Pancreas (tissue), 10 donors: ENCODE data around the gene UBFD1. TPM values are rescaled to one million over a fixed set of nuclear protein-coding genes. Genes with fewer than 3 reads are reported as not detected.
"Not testable (repeated sequence)": the region's sequence is repeated elsewhere in the genome, so short reads cannot be mapped to it uniquely, and the experiment has no call there.

Source experiments
- ATAC-seq, 4 donors: fragments of 200-7000 bp; cut with Tn5 transposase; one replicate each; pipeline versions ENCODE4 v1.8.0 to v1.9.1; 2020; ENCODE audit warnings: mild to moderate bottlenecking in 4 of 4, moderate library complexity in 4 of 4
- DNase-seq, 6 donors: peaks; one replicate each; pipeline ENCODE4 v3.0.0-alpha.2; 2020
- FAIRE-seq: peaks from 2 replicates; lab custom pipeline; 2012; peaks lifted over from hg19 to GRCh38; lab: Jason Lieb, UNC
- H3K27ac ChIP-seq, 4 donors: fragments of 200-600 bp; sonication (generic); 1 replicate in 3 of 4; 2 replicates in 1 of 4; pipeline versions ENCODE4 v1.5.0 to v1.8.0; 2020
- H3K27me3 ChIP-seq, 4 donors: fragments of 200-600 bp; one replicate each; pipeline ENCODE4 v1.8.0; 2021
- H3K36me3 ChIP-seq, 3 donors: fragments of 200-600 bp; sonication (generic) in 1 of 3; one replicate each; pipeline versions ENCODE4 v1.5.0 to v1.8.0; 2020 to 2021
- H3K4me1 ChIP-seq, 3 donors: fragments of 200-600 bp; one replicate each; pipeline ENCODE4 v1.8.0; 2021
- H3K4me3 ChIP-seq, 4 donors: fragments of 200-600 bp; sonication (generic) in 2 of 4; one replicate each; pipeline versions ENCODE4 v1.5.0 to v1.8.0; 2020 to 2021
- H3K9me3 ChIP-seq, 4 donors: fragments of 200-600 bp; one replicate each; pipeline ENCODE4 v1.8.0; 2021
- WGBS, 2 donors: extraction: QIAGEN DNeasy Blood & Tissue Kit; methylation state at CpG; one replicate each; pipeline ENCODE4 v1.1.7; 2013; 5-methylcytosine and 5-hydroxymethylcytosine counted together
- intact Hi-C, 3 donors: fragments of 100-400 bp; cut with DNase I; formaldehyde crosslinking; loops; one replicate each; pipeline versions ENCODE4 v1.11.1 to v1.14.2; 2022
- polyA plus RNA-seq, 2 donors: library from polyadenylated mRNA; stranded (reverse); fragments of 200-250 nt; gene quantifications; one replicate each; pipeline ENCODE4 v1.2.3, GENCODE V29; 2013
- total RNA-seq, 6 donors: library from RNA; stranded (reverse); fragmentation: NEBNext Ultra II Directional in 4 of 6; extraction: Animal tissue kit (Norgen Biotek cat#: 25700) in 4 of 6; gene quantifications; one replicate each; pipeline versions ENCODE4 v1.2.1 to v1.2.4, GENCODE V29; 2021 to 2023
- TF ChIP-seq, protein P1 (sequence below), 4 donors: fragments of 200-600 bp; sonication (generic) in 3 of 4; IDR thresholded peaks; one replicate each; pipeline versions ENCODE4 v1.5.0 to v1.8.0; 2021; ENCODE audit warnings: antibody characterized with exemption in 4 of 4
- donor health status: healthy with polysubstance abuse.
- donor health status: DM: no; HTN: no; CAD: no; lungs with moderate emphysema.
- donor health status: DM: no; HTN: no; CAD: no.
- donor health status: control.
- donor health status: control.
- donor health status: Bipolar disorder and iron deficiency.
- donor health status: DM: yes; HTN: yes; CAD: no.
- donor health status: DM: no; HTN: no; CAD: no.
- donor health status: DM: no; HTN: no; CAD: no.
- donor health status: DM: yes; HTN: yes; CAD: no.

Gene UBFD1
- total and polyA plus RNA-seq, 8 donors, result 5.9 to 38.2 (median 17.6) TPM

DNA sequence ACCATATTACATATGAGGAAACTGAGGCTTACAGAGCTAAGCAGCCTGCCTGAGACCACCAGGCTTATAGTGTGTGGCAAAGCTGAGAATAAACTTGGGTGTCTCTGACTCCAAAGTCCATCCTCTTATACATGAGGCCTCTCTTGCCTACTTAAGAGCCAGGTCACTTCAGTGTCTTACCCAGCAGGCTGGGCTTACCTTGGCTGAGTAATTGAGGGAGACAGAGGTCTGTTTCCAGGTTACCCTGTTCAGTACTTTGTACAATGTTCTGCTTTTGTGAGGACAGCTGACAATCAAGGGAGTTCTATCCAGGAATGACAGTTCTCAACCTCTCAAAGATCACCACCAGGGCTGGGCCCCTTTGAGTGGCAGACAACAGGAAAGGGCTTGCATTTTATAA is 24.2 kb downstream of the UBFD1 start:
- Histone ChIP-seq H3K4me3 (no peak overlapping the region), H3K27me3 (no peaks in the 10 kb centered on the region), H3K4me1 (no peaks in the 10 kb centered on the region), H3K9me3 (no peaks in the 10 kb centered on the region), H3K36me3 (peaks cover 0 to 45% (median 7%) of the 10 kb centered on the region in 3 donors), H3K27ac (no peak overlapping the region)
- TF ChIP-seq, protein P1, sequence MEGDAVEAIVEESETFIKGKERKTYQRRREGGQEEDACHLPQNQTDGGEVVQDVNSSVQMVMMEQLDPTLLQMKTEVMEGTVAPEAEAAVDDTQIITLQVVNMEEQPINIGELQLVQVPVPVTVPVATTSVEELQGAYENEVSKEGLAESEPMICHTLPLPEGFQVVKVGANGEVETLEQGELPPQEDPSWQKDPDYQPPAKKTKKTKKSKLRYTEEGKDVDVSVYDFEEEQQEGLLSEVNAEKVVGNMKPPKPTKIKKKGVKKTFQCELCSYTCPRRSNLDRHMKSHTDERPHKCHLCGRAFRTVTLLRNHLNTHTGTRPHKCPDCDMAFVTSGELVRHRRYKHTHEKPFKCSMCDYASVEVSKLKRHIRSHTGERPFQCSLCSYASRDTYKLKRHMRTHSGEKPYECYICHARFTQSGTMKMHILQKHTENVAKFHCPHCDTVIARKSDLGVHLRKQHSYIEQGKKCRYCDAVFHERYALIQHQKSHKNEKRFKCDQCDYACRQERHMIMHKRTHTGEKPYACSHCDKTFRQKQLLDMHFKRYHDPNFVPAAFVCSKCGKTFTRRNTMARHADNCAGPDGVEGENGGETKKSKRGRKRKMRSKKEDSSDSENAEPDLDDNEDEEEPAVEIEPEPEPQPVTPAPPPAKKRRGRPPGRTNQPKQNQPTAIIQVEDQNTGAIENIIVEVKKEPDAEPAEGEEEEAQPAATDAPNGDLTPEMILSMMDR (IDR thresholded peaks at IDR 0.05), result no peak
- intact Hi-C loops, result no loop called here
- DNase-seq (no peak), FAIRE-seq (no peak), ATAC-seq (no peak)

DNA sequence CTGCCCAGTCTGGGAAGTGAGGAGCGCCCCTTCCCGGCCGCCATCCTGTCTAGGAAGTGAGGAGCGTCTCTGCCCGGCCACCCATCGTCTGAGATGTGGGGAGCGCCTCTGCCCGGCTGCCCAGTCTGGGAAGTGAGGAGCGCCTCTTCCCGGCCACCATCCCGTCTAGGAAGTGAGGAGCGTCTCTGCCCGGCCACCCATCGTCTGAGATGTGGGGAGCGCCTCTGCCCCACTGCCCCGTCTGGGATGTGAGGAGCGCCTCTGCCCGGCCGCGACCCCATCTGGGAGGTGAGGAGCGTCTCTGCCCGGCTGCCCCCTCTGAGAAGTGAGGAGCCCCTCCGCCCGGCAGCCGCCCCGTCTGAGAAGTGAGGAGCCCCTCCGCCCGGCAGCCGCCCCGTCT is 25.7 kb downstream of the UBFD1 start:
- FAIRE-seq, ATAC-seq, intact Hi-C loops, H3K27me3 ChIP-seq, H3K9me3 ChIP-seq, H3K4me3 ChIP-seq, H3K27ac ChIP-seq, DNase-seq, H3K4me1 ChIP-seq: not testable (repeated sequence)
- peaks cover 0 to 49% (median 9%) of the 10 kb centered on the region in 3 donors for H3K36me3 ChIP-seq
- 96% methylated on average over 5 to 30 of the region's 30 CpGs for WGBS, 2 donors

DNA sequence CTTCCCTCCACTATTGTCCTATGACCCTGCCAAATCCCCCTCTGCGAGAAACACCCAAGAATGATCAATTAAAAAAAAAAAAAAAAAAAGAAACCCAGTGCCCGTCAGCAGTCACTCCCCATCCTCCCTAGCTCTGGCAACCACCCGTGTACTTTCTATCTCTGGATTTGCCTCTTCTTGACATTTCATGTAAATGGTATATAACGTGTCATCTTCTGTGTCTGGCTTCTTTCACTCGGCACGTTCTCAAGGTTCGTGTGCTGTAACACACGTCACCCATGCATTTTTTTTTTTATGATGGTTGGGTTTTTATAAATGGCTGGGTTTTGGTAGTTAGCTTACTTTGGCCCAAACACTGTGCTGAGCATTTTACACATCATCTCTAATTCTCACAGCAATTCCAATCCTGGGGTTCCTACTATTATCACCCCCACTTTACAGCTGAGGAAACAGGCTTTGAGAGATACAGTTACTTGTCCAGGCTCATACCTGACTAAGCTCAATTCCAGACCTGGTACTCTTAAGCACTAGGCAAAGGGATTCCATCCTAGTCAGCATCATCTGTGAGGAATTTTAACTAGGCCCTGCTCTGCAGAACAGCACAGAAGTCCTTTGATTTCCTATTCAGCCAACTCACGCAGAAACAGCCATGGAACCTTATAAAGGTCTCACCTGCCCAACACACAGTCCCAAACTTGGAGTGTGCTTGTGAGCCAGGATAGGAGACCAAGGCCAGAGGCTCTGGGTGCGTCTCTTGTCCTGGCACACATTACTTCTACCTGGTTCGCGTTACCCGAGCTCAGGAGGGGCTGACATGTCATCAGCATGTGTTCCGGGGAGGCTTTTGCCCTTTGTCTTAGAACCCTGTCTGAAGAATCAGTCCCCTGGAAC is 26.9 kb downstream of the UBFD1 start:
- DNase-seq (no peak), ATAC-seq (no peak), FAIRE-seq (no peak)
- intact Hi-C loops, result no loop called here
- Histone ChIP-seq H3K36me3 (peaks cover 0 to 52% (median 9%) of the 10 kb centered on the region in 3 donors), H3K27me3 (no peaks in the 10 kb centered on the region), H3K4me3 (no peak overlapping the region), H3K9me3 (no peaks in the 10 kb centered on the region), H3K4me1 (no peaks in the 10 kb centered on the region), H3K27ac (no peak overlapping the region)
- TF ChIP-seq, protein P1 (IDR thresholded peaks at IDR 0.05), result no peak
- WGBS, 2 donors, result 89 to 93% methylated on average over 13 of the region's 14 CpGs

DNA sequence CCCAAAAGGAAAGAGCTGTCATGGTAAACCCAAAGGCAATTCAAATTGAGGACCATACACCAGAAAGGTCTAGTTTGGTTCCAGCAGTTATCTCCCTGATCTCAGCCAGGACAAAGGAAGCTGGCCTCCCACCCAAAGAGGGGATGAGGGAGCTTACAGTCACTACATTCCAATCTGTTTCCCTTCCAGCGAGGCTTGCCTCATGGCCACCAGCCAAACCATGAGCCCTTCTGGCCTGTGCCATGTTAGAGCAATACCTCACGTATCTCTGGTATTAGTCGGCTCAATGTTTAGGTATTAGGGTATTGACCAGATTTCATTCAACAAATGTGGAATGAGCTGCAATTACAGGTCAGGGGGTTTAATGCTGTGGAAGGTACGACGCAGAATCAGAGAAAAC is 30.2 kb downstream of the UBFD1 start:
- Histone ChIP-seq H3K9me3 (no peaks in the 10 kb centered on the region), H3K4me1 (no peaks in the 10 kb centered on the region), H3K27ac (no peak overlapping the region), H3K4me3 (no peak overlapping the region), H3K27me3 (no peaks in the 10 kb centered on the region), H3K36me3 (peaks cover 5 to 50% (median 9%) of the 10 kb centered on the region in 3 donors)
- intact Hi-C loops, result no loop called here
- WGBS, 2 donors, result 87 to 92% methylated on average over 5 of the region's 5 CpGs
- DNase-seq (no peak), ATAC-seq (no peak), FAIRE-seq (no peak)
- TF ChIP-seq, protein P1 (IDR thresholded peaks at IDR 0.05), result no peak

DNA sequence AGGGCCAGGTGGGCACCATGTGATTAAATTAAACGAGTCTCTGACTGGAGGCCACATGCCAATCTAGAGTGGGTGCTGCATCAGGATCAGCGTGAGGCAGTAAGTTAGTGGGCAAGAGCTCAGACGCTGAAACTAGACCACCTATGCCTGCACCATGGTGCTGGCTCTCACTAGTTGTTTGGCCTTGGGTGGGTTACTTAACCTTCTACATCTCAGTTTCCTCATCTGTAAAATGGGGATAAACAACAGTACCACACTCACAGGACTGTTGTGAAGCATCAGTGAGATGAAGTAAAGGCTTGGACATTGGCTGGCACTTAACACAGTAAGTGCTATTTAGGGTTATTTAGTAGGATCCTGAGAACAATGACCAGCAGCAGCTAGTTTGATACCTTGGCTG is 32.7 kb downstream of the UBFD1 start:
- no peak overlapping the region for H3K27ac ChIP-seq
- WGBS, 2 donors, result 96 to 97% methylated on average over 3 of the region's 3 CpGs
- H3K9me3 ChIP-seq, result no peaks in the 10 kb centered on the region
- ATAC-seq (no peak), DNase-seq (no peak), FAIRE-seq (no peak)
- peaks cover 5 to 10% (median 6%) of the 10 kb centered on the region in 3 donors for H3K4me1 ChIP-seq
- H3K36me3 ChIP-seq, result peaks cover 3 to 43% (median 5%) of the 10 kb centered on the region in 3 donors
- no peak overlapping the region for H3K4me3 ChIP-seq
- TF ChIP-seq, protein P1 (IDR thresholded peaks at IDR 0.05), result no peak
- no peaks in the 10 kb centered on the region for H3K27me3 ChIP-seq
- intact Hi-C loops, result no loop called here
